HG03135 (cell line): ENCODE measurements around the gene TTL.

ENCODE experiments used
- ATAC-seq: cut with Tn5 transposase; IDR thresholded peaks from one replicate; pipeline ENCODE4 v1.9.1; 2021; ENCODE audit warnings: mild to moderate bottlenecking, moderate library complexity; ENCODE audit not compliant: unreplicated experiment

The TTL gene

GRCh38 chr2:112580084-112580483 lies 98.1 kb downstream of the TTL start:
- ATAC-seq = no peak

DNA sequence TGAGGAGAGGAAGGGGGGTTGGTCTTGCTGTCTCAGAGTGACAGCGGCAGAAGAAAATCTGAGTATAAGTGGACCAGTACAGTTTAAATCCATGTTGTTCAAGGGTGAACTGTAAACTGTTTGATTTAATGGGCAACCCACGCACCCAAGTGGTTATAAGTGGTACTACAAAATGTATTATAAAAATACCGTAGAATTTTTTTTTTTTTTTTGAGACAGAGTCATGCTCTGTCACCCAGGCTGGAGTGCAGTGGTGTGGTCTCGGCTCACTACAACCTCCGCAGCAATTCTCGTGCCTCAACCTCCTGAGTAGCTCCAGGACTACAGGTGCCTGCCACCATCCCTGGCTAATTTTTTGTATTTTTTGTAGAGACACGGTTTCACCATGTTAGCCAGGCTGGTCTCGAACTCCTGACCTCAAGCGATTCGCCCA lies 100.4 kb downstream of the TTL start:
- no peak for ATAC-seq

GRCh38 chr2:112583497-112584133 lies 101.7 kb downstream of the TTL start:
- no peak for ATAC-seq

- ATAC-seq = peak; percentile 90
These were observed 102.4 kb downstream of the TTL start, which contains the start of gene CHCHD5 for GRCh38 chr2:112584134-112584890. TSS of gene CHCHD5 (plus strand) at chr2:112584609. CDS start at chr2:112584648, 39 bp downstream.

DNA sequence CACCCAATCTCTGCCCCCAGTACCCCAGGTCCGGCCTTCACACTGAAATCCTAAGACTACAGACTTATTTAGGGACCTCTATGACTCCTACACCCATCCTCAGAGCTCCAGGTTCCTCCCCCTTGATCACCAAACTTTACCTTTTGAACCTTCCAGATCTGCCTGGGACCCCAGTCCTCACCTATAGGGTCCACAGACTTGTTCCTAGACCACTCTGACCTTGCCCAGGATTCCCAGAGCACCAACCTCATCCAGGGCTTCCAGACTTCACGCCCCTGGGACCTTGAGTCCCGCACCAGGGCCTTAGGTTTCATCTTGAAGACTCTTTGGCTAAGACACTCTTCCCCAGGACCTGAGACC lies 102.9 kb downstream of the TTL start:
- ATAC-seq = no peak

DNA sequence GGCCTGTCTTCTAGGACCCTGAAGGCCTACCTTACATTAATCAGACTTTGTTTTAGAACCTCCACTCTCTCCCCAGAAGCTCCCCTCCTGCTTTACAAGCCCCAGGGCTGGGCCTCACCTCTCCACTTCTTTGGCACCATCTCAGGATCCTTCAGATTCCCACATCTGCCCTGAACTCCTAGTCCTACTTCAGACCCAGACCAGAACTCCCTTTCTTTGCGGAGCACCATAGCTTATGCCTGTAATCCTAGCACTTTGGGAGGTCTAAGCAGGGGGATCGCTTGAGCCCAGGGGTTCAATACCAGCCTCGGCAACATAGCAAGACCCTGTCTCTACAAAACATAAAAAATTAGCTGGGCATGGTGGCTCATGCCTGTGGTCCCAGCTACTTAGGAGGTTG lies 103.4 kb downstream of the TTL start:
- ATAC-seq = no peak

DNA sequence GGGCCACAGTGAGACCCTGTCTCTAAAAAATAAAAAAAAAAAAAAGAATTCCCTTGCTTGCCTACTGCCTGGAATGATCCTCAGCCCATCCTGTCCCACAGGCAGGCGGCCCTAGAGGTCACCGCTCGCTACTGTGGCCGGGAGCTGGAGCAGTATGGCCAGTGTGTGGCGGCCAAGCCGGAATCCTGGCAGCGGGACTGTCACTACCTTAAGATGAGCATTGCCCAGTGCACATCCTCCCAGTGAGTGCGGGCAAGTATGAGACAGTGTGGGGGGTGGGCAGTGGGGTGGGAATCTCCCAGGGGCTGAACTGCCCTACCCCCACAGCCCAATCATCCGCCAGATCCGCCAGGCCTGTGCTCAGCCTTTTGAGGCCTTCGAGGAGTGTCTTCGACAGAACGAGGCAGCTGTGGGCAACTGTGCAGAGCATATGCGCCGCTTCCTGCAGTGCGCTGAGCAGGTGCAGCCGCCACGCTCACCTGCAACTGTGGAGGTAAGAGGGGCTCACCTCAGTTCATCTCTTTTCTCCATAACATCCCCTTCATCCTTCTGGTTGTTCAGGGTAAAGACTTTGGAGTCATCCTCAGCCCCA lies 104.0 kb downstream of the TTL start:
- no peak for ATAC-seq

DNA sequence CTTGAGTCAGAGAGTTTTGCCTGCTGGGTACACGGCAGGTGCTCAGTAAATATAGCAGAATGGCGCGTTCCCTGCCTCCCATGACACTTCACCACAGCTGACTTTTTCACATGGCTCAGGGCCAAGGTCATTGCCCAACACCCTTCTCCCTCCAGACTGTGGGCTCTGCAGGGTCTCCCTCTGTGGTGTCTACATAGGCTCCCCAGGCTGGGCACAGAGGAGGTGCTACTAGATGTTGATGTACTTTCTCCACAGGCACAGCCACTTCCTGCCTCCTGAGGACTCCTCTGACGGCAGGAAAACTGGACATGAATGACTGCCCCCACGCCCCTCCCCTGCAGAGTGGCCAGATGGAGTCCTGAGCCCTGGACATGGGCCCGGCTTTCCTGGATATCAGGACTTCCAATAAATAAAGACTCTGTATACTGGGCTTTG lies 106.7 kb downstream of the TTL start:
- no peak for ATAC-seq
